ENCODE measurements around the gene SAMD4B.

Gene SAMD4B

GRCh38 chr19:39430675-39431593, 88.7 kb downstream of the SAMD4B start:
- no peak for TF ChIP-seq CTCF (IDR thresholded peaks at IDR 0.05)

GRCh38 chr19:39432677-39433025, 90.4 kb downstream of the SAMD4B start:
- no peak for TF ChIP-seq CTCF (IDR thresholded peaks at IDR 0.05)

- TF ChIP-seq CTCF (IDR thresholded peaks at IDR 0.05): no peak
Measured at GRCh38 chr19:39433480-39434079, 91.4 kb downstream of the SAMD4B start.

- no peak for TF ChIP-seq CTCF (IDR thresholded peaks at IDR 0.05)
Measured at GRCh38 chr19:39434123-39435076, 92.2 kb downstream of the SAMD4B start.

Data from LNCAP (cell line).